Measurements from ENCODE around the gene DOCK10.

DOCK10 gene

GRCh38 chr2:224803930-224804329 is 238.3 kb downstream of the DOCK10 start:
- TF ChIP-seq GLIS3 (CRISPR knock-in tag; IDR thresholded peaks at IDR 0.05) (no peak), RARB (CRISPR knock-in tag; IDR thresholded peaks at IDR 0.05) (no peak), ZFP30 (CRISPR knock-in tag; IDR thresholded peaks at IDR 0.05) (no peak), PATZ1 (CRISPR knock-in tag; IDR thresholded peaks at IDR 0.05; ENCODE audit: borderline replicate concordance) (no peak), ZNF70 (CRISPR knock-in tag; IDR thresholded peaks at IDR 0.05) (no peak), ZNF565 (CRISPR knock-in tag; conservative IDR thresholded peaks at IDR 0.05; ENCODE audit: low read depth) (no peak), ZNF8 (CRISPR knock-in tag; IDR thresholded peaks at IDR 0.05) (no peak), TSHZ2 (CRISPR knock-in tag; IDR thresholded peaks at IDR 0.05) (no peak), BACH2 (CRISPR knock-in tag; IDR thresholded peaks at IDR 0.05; ENCODE audit: borderline replicate concordance) (no peak), PPARA (CRISPR knock-in tag; IDR thresholded peaks at IDR 0.05; ENCODE audit: borderline replicate concordance) (no peak), CREB5 (CRISPR knock-in tag; IDR thresholded peaks at IDR 0.05; ENCODE audit: low read depth) (no peak)
- ATAC-seq: no peak

GRCh38 chr2:224802407-224802806 is 239.9 kb downstream of the DOCK10 start:
- TF ChIP-seq TCF4 (CRISPR knock-in tag; IDR thresholded peaks at IDR 0.05; ENCODE audit: borderline replicate concordance) (no peak), SNAI2 (CRISPR knock-in tag; IDR thresholded peaks at IDR 0.05) (no peak), POU6F1 (CRISPR knock-in tag; IDR thresholded peaks at IDR 0.05; ENCODE audit: borderline replicate concordance, low read depth) (no peak), BACH2 (CRISPR knock-in tag; IDR thresholded peaks at IDR 0.05; ENCODE audit: borderline replicate concordance) (no peak), ZFP3 (CRISPR knock-in tag; IDR thresholded peaks at IDR 0.05) (no peak), ARNTL (CRISPR knock-in tag; IDR thresholded peaks at IDR 0.05; ENCODE audit: borderline replicate concordance, low read depth) (no peak), ISL1 (CRISPR knock-in tag; IDR thresholded peaks at IDR 0.05) (no peak), ZC3H10 (CRISPR knock-in tag; IDR thresholded peaks at IDR 0.05) (no peak), CREB5 (CRISPR knock-in tag; IDR thresholded peaks at IDR 0.05; ENCODE audit: low read depth) (no peak)
- no peak for ATAC-seq

- no peak for TF ChIP-seq ZFP30 (CRISPR knock-in tag; IDR thresholded peaks at IDR 0.05)
- TF ChIP-seq SNAI2 (CRISPR knock-in tag; IDR thresholded peaks at IDR 0.05): no peak
- TF ChIP-seq CREB5 (CRISPR knock-in tag; IDR thresholded peaks at IDR 0.05; ENCODE audit: low read depth): no peak
- no peak for TF ChIP-seq BACH2 (CRISPR knock-in tag; IDR thresholded peaks at IDR 0.05; ENCODE audit: borderline replicate concordance)
- TF ChIP-seq ISL1 (CRISPR knock-in tag; IDR thresholded peaks at IDR 0.05): no peak
- no peak for TF ChIP-seq RARB (CRISPR knock-in tag; IDR thresholded peaks at IDR 0.05)
- TF ChIP-seq CSDC2 (CRISPR knock-in tag; IDR thresholded peaks at IDR 0.05): no peak
- TF ChIP-seq PATZ1 (CRISPR knock-in tag; IDR thresholded peaks at IDR 0.05; ENCODE audit: borderline replicate concordance): no peak
- TF ChIP-seq TCF4 (CRISPR knock-in tag; IDR thresholded peaks at IDR 0.05; ENCODE audit: borderline replicate concordance): no peak
- no peak for TF ChIP-seq ZC3H10 (CRISPR knock-in tag; IDR thresholded peaks at IDR 0.05)
- TF ChIP-seq OSR1 (CRISPR knock-in tag; IDR thresholded peaks at IDR 0.05): no peak
- no peak for TF ChIP-seq ARNTL (CRISPR knock-in tag; IDR thresholded peaks at IDR 0.05; ENCODE audit: borderline replicate concordance, low read depth)
- TF ChIP-seq POU6F1 (CRISPR knock-in tag; IDR thresholded peaks at IDR 0.05; ENCODE audit: borderline replicate concordance, low read depth): no peak
- TF ChIP-seq PPARA (CRISPR knock-in tag; IDR thresholded peaks at IDR 0.05; ENCODE audit: borderline replicate concordance): no peak
- no peak for ATAC-seq
These were observed 240.9 kb downstream of the DOCK10 start for GRCh38 chr2:224801360-224801759.
